Stimulated activated CD4-positive, alpha-beta T cell treated with anti-CD3 and anti-CD28 coated beads, Interleukin-15, amount 100 ng/mL, for 48 hours (primary cell): ENCODE data around the gene SUPT3H.
"Not testable (repeated sequence)": the region's sequence is repeated elsewhere in the genome, so short reads cannot be mapped to it uniquely, and the experiment has no call there.

ENCODE experiments used
- DNase-seq, 2 donors: peaks; one replicate each; pipeline ENCODE4 v3.0.0-alpha.2; 2020; ENCODE audit warnings: low read depth in 2 of 2

Gene SUPT3H

DNA sequence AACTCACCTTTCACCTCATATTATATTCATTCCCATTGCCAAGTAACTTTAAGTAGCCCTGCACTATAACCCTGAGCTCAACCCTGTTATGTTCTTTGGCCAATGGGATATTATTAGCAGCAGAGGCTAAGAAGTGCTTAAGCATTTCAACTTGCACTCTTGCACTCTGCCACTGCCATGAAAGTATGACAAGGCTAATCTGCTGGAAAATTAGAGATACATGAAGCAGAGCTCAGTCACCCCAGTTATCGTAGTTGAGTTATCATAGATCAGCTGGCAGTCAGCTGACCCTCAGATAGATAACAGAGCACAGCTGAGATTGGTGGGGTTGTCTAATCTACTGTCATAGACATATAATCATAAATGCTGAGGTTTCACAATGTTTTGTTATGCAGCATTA lies 259.0 kb downstream of the SUPT3H start:
- no peak for DNase-seq

DNA sequence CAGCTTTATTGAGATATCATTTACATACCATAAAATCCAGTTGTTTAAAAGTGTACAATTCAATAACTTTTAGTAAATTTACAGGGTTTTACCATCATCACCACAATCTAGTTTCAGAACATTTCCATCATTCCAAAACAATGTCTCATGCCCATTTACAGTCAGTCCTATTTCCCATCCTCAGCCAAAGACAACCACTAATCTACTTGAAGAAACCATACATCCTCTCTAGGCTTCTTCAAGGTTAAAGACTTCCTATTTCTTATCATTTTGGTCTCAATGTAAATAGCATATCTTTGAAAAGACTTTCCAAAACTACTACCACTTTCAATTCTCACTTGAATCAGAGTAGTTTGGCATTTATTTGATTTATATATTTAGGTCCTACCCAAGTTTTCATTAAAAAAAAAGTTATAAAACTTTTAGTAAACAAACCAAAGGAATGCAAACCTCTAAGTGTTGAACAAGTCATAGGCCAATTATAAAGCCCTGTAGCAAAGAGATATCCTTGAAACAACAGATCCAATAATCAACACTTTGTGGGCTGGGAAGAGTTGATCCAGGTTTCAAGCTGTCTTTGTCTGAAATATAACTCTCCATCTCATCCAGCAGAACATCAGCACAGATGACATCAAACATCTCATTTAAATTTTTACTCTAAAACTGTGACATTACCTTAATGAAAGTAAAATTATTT lies 260.9 kb downstream of the SUPT3H start:
- DNase-seq: no peak

DNA sequence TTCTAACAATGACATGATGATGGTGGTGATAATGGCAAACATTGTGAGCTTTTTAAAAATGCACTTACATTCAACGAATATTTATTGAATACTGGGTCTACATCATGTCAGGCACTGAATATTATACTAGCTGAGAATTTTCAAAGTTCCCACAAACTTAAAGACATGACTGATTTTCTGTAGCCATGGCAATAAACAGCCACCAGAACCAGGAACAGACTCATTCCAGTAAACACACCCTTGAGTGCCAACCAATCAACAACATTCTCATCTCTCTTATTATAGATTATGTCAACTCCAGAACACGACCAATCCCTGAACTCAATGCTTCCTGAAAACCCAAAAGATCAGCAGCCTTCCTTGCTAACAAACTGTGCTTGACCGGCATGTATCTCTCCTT lies 262.0 kb downstream of the SUPT3H start:
- no peak for DNase-seq

DNA sequence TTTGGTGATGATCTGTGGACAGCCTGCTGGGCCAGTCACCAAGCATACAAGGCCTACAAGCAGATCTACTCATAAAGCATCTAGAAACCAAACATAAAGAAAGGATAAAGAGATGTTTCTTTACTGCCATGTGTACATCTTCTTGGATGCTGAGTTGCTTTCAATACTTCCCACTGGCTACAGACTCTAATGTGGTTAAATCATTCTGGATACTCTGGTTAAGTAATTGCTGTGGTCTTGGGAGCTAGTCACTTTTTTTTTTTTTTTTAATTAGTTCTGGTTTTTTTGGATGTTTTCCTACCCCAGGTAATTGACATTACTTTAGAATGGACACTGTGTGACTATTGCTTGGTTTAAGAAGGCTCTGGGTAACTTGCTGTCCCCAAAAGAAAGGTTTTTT lies 265.0 kb downstream of the SUPT3H start:
- DNase-seq: no peak

DNA sequence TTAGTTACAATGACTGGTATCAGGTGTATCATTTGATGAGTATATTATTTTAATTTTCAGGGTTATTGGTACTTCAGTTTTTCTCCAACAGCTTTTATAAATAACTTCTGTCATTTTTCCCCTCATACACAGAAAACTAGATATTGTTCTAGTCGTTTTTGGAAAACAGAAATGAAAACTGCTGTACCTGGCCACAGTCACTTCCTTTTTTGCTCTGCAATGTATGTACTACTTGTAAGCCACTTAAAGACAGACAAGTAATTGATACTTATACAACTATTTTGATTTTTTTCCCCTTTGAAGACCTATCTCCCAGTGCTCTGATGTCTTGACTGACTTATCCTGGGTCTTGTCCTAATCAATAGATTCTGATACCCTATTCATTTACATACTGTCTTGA lies 268.2 kb downstream of the SUPT3H start:
- no peak for DNase-seq

DNA sequence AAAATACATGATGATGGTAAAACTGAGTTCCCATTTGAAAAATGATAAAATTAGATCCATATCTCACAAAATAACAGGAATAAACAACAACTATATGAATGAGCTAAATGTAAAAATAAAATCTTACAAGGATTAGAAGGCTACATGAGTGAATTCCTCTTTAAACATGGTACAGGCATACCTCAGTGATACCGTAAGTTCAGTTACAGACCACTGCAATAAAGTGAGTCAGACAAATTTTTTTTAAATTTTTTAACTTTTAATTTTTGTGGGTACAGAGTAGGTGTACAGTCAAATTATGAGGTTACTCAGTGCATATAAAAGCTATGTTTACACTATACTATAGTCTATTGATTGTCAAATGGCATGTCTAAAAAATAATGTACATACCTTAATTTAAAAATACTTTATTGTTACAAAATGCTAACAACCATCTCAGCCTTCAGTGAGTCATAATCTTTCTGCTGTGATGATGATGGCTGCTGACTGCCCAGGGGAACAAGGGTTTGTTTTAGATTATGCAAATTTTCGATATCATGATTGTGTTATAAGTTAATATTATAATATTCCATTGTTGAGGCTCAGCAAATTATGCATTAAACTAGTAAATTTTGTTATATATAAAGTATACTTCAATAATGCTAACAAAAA lies 272.4 kb downstream of the SUPT3H start:
- DNase-seq: no peak

DNA sequence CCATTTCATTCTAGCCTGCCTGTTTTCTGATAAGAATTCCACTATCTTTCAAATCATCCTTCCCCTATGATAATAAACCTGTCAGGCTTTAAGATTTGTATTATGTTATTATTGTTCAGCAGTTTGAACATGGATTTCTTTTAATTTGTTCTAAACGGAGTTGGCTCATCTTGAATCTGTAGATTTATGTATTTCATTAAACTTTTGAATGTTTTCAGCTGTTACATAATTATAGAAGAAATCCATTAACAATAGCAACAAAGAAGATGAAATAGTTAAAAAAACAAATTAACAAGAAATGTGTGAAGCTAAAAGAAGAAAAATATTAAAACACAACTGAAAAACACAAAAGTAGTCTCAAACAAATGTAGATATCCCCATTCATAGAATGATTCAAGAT lies 273.3 kb downstream of the SUPT3H start:
- no peak for DNase-seq

DNA sequence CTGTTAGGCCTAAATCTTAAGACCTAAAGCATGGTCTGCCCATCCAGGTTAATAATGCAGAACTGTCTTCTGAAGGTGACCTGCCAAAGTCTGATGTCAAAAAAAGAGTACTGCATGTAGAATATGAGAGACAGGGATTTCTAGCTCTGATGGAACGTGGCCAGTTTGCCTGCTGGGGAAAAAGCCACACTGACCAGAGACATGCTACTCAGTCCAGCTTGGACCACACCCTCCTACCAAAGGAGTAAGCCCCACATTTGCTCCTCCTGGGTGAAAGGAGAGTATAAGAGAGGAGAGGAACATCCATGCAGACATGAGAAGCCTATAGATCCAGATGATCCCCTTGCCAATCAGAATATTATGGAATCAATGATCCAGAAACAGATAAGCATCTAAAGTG lies 279.5 kb downstream of the SUPT3H start:
- DNase-seq: no peak

DNA sequence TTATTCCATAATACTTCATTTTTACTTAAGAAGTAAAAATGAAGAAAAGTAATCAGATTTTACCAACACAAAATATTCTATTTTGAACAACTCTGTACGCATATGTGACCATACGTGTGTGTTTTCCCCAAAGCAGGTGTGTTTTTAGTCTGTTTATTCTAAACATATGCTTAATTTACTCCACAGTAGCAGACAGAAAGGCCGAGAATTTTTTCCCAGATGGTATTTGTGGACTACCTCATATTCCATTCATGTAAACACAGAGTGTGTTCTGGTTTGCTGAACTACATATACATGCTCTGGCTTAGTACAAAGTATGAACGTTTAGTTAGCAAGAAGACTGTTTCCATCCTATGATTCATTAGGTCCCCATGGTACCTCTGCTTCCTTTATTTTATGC lies 282.9 kb downstream of the SUPT3H start:
- no peak for DNase-seq

DNA sequence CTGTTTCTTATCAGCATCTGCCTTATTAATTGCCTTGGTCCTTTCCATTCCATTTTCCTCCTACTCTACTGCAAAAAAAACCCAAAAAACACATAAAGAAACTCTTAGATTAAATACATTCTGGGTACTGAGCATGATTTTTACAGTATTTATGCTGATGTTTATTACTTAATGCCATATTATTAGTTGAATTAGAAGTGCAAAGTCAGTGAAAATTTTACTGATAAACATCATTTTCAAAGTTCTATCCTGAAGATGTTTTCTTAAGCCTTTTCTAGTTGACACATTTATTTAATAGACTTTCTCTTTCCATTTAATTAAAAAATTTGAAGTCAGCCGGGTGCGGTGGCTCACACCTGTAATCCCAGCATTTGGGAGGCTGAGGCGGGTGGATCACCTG lies 285.6 kb downstream of the SUPT3H start:
- DNase-seq: no peak

DNA sequence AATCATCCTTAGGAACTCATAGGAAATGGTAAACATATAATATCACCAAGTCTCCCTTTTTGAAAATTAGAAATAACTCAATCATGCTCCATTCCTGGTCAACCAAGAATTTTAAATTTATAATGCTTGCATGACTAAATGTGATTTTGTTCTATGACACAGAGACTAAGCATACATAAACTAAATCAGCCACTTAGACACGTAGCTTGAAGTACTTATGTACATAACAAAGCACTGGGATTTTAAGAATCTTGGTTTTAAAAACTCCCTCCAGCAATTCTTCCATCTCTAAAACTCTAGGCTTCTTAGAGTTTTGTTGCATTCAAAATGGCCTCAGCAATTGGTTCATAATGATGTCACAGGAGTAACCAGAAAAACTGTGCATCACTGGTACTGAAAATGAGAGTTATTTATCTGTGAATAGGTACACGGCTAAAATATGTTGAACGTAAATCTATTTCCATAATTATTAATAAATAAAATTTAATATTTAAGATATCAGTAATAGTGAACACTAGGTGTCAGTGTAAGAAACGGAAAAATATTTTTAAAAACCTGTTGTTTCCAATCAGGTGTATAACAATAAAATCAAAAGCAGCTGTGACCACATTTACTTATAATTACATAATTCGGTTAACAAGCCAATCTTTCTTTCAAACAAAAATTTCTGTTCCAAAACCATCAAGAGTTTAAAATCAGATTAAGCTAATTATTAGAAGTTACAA lies 291.2 kb downstream of the SUPT3H start:
- no peak for DNase-seq

DNA sequence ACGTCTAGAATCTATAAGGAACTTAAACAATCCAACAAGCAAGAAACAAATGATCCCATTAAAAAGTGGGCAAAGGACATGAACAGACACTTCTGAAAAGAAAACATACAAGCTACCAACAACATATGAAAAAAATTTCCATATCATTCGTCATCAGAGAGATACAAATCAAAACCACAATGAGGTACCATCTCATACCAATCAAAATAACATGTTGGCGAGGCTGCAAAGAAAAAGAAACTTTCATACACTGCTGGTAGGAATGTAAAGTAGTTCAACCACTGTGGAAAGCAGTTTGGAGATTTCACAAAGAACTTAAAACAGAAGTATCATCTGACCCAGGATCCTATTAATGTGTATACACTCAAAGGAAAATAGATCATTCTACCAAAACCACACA lies 293.5 kb downstream of the SUPT3H start:
- no peak for DNase-seq

DNA sequence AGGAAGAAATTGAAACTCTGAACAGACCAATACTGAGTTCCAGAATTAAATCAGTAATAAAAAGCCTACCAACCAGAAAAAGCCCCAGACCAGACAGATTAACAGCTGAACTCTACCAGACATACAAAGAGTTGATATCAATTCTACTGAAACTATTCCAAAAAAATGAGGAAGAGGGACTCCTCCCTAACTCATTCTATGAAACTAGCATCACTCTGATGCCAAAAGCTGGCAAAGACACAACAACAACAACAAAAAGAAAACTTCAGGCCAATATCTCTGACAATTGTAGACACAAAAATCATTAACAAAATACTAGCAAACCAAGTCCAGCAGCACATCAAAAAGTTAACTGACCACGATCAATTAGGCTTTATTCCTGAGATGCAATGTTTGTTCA lies 295.6 kb downstream of the SUPT3H start:
- DNase-seq: no peak

DNA sequence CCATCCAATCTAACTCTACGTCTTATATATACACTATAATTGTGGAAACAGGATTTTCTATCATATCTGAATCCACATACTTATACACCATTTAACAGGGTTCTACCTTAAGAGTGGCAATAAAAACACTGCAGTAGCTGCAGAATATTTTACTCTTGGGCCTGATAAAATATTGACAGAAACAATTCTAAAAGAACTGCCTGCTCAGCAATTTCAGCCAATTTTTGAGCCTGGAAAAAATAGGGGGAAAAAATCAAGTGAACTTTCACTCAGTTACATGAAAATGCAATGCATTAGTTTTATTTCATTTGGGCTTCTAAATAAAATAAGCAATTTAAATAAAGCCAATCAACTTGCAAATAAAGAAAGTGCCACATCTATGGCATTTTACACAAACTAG lies 296.1 kb downstream of the SUPT3H start:
- DNase-seq: no peak

DNA sequence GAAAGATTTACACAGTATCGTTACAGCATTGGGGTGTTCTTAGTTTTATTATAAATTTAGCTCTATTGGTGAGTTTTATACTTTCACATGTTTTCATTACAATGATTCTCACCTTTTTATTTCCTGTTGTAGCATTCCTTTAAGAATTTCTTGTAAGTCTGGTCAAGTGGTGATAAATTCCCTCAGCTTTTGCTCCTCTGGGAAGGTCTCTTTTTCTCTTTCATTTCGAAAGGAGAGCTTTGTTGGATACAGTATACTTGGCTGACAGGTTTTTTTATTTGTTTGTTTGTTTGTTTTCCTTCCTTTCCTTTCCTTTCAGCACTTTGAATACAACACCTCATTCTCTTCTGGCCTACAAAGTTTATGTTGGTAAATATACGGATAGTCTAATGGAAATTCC lies 299.3 kb downstream of the SUPT3H start:
- no peak for DNase-seq

DNA sequence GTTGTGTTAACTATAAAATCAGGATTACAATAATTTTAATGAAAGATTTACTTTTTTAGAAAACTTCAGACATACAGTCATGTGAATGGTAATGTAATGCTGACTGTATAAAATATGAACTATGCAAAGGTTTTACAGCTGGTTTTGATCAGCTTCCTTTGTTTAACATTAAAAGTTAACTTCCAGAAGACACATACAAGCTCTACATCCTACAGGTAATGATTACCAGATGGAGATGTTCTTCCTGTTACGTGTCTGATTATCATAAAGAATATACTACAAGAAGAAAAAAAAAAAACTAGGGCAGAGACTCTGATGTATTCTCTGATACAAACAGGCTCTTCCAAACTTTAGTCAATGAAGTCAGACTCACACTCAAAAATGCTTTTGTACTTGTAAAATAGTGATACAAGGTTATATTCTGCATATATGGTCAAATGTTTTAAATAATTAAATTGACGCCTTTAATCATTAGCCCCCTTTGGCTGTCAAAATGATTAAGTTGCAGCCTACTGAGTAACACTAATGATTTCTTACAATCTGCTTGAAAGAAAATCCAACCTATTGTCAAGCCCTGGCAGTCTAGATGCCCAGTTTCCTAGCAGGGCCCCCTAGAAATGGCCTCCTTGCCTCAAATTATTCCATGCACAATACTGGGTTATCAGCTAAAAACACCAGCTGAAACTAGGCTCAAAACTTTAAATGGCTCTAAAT lies 301.4 kb downstream of the SUPT3H start:
- DNase-seq: no peak

DNA sequence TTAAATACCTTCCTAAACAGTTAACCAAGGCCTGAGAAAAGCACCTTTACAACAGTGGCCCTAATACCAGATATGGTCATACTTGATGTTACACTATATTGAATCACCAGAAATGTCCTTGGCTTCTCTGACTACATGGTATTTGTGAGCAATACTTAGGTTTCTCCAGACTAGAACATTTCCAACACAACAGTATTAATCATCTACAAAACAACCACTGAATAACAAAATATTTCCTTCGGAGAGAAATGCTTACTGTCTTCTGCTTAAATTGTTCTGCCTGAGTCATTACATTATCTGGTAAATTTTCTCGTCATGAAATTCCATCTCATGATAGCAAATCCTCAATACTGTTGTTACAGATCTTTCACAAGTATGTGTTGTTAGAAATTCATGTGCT lies 302.5 kb downstream of the SUPT3H start:
- no peak for DNase-seq

DNA sequence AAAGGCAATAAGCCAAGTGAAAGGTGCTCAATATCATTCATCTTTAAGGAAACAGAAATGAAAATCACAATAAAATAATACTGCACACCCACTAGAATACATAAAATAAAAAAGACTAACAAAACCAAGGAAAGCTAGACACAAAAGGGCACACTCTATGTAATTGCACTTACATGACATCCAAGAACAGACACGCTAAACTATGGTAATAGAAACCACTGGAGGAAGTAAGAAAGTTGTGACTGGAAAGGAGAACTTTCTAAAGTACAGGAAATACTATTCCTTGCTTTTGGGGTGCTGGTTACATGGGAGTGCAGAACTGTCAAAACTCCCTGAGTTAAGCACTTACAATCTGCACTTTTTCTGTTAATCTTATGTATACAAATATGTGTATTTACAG lies 303.3 kb downstream of the SUPT3H start:
- no peak for DNase-seq

DNA sequence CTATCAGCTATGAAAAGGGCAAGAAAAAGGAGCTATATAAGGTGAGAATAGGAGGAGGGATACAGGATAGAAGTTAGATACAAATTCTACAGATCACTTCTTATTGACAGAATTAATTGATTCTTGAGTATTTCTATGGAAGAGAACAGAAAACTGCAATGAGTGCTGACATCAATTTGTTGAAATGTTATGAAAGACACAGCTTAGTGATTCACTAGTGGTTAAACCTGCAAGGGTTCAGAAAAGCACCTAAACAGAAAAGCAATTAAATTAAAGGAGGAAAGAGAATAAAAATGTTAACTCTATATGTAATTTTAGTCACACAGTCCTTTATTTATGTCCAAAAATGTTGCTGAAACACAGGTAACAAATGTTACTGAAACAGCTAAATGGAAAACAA lies 304.0 kb downstream of the SUPT3H start:
- no peak for DNase-seq

DNA sequence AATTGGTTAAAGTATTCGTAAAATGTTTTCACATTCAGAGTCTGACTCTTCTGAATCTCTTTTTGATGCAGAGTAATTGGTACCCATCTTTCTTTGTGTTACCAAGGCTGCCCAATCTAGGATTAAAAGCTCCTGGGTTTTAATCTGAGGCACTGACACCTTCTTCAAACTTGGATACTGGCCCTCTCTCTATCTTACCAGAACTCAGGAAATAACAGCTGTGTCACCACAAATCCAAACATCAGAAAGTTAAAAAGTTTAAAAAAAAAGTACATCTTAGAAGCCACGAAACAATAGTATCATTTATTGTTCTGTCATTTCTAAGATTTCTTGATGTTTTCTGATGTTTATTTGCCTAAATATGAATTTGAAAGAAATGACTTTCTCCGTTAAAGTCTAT lies 305.1 kb downstream of the SUPT3H start:
- no peak for DNase-seq

DNA sequence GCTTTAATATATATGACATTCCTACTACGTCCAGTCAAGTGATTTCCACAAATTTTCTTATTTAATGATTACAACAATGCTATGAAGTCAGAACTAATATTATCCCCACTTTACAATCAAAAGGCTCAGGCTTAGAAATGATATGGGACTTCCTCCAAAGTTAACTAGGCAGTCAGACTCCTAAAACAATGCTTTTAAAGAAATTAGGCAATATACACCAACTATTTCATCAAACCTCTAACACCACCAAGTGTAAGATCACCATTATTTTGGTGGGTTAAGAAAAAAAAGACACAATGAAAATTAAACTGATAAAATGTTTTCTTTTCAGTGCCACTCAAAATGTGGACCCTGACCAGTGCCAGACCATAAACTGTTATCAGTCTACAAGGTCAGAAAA lies 305.7 kb downstream of the SUPT3H start:
- DNase-seq: no peak

DNA sequence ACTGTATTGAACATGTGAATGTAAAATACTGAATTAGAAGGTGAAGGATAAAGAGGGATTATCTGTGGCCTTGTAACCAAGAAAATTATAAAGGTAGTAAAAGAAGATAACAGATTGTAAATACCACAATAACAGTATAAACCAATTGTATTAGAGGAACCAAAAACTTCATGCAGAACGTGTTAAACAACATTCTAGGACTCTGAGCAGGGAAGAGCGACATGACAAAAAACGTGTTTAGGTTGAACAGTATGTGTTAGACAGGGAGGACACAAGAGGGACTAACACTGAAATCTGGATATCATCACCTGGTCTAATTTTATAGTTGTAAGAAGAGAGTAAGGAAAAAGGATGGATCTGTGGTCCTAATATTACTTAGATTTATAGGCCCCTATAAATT lies 308.6 kb downstream of the SUPT3H start:
- no peak for DNase-seq

DNA sequence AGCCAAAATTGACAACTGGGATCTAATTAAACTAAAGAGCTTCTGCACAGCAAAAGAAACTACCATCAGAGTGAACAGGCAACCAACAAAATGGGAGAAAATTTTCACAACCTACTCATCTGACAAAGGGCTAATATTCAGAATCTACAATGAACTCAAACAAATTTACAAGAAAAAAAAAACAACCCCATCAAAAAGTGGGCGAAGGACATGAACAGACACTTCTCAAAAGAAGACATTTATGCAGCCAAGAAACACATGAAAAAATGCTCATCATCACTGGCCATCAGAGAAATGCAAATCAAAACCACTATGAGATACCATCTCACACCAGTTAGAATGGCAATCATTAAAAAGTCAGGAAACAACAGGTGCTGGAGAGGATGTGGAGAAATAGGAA lies 310.3 kb downstream of the SUPT3H start:
- DNase-seq: not testable (repeated sequence)
